ENCODE data around the gene WNT11.

WNT11 gene

GRCh38 chr11:76206327-76207081, at the start of gene WNT11:
WNT11 (minus strand) TSS chr11:76206502; CDS start chr11:76206407, 95 bp downstream.
- DNase-seq: no peak

GRCh38 chr11:76253416-76253815, 47.1 kb upstream of the WNT11 start:
- DNase-seq: no peak

GRCh38 chr11:76252631-76253070, 46.3 kb upstream of the WNT11 start:
- DNase-seq: no peak

- no peak for DNase-seq
These were observed 45.3 kb upstream of the WNT11 start for GRCh38 chr11:76251576-76251975.

GRCh38 chr11:76251226-76251575, 44.9 kb upstream of the WNT11 start:
- no peak for DNase-seq

- no peak for DNase-seq
These were observed 44.4 kb upstream of the WNT11 start for GRCh38 chr11:76250520-76251225.

- DNase-seq: no peak
These were observed 43.0 kb upstream of the WNT11 start for GRCh38 chr11:76249195-76249741.

- no peak for DNase-seq
These were observed 41.9 kb upstream of the WNT11 start for GRCh38 chr11:76248210-76248609.

GRCh38 chr11:76247091-76247490, 40.8 kb upstream of the WNT11 start:
- no peak for DNase-seq

- DNase-seq: no peak
These were observed 40.1 kb upstream of the WNT11 start for GRCh38 chr11:76246271-76246933.

- DNase-seq: no peak
These were observed 39.4 kb upstream of the WNT11 start for GRCh38 chr11:76245720-76246119.

- no peak for DNase-seq
These were observed 38.1 kb upstream of the WNT11 start for GRCh38 chr11:76244316-76244851.

- no peak for DNase-seq
These were observed 37.6 kb upstream of the WNT11 start for GRCh38 chr11:76243957-76244285.

- DNase-seq: no peak
These were observed 37.1 kb upstream of the WNT11 start for GRCh38 chr11:76243193-76243956.

- no peak for DNase-seq
These were observed 35.9 kb upstream of the WNT11 start for GRCh38 chr11:76242004-76242779.

GRCh38 chr11:76241243-76242000, 35.1 kb upstream of the WNT11 start:
- no peak for DNase-seq

- no peak for DNase-seq
These were observed 34.4 kb upstream of the WNT11 start for GRCh38 chr11:76240666-76241065.

GRCh38 chr11:76240161-76240540, 33.8 kb upstream of the WNT11 start:
- no peak for DNase-seq

- no peak for DNase-seq
These were observed 33.3 kb upstream of the WNT11 start for GRCh38 chr11:76239483-76240160.

GRCh38 chr11:76238551-76238950, 32.2 kb upstream of the WNT11 start:
- DNase-seq: no peak

GRCh38 chr11:76237914-76238313, 31.6 kb upstream of the WNT11 start:
- DNase-seq: no peak
